Measurements from ENCODE around the gene GREB1. TPM values are rescaled to one million over a fixed set of nuclear protein-coding genes. Genes with fewer than 3 reads are reported as not detected.

Gene GREB1
- total and polyA plus RNA-seq, 9 donors: 104 to 723 (median 232) TPM

- H3K4me1 ChIP-seq (ENCODE audit: insufficient read depth): peaks cover 23% of the 10 kb centered on the region
- DNase-seq: no peak
- intact Hi-C loops (cut with DNase I): no loop called here
- H3K27ac ChIP-seq: peak overlapping the region in 1 of 2 donors; percentile 50
- no peaks in the 10 kb centered on the region for H3K36me3 ChIP-seq
- H3K4me3 ChIP-seq: no peak overlapping the region
- 63 to 74% (median 68%) methylated on average over 11 of the region's 11 CpGs for WGBS, 3 donors
- no peaks in the 10 kb centered on the region for H3K27me3 ChIP-seq
- TF ChIP-seq EP300 (IDR thresholded peaks at IDR 0.05) (no peak), POLR2A (IDR thresholded peaks at IDR 0.05) (no peak), CTCF (IDR thresholded peaks at IDR 0.05) (no peak)
- no peaks in the 10 kb centered on the region for H3K9me3 ChIP-seq
These were observed 142.8 kb downstream of the GREB1 start for GRCh38 chr2:11676640-11677039.

GRCh38 chr2:11677136-11678055, 143.6 kb downstream of the GREB1 start:
- peak overlapping the region in 1 of 2 donors; percentile 50 for H3K27ac ChIP-seq
- 66 to 67% (median 67%) methylated on average over 27 of the region's 27 CpGs for whole genome bisulfite sequencing, 3 donors
- peak in 2 of 5 donors; percentile 51 to 54 for DNase-seq
- no peaks in the 10 kb centered on the region for H3K27me3 ChIP-seq
- no peaks in the 10 kb centered on the region for H3K9me3 ChIP-seq
- peaks cover 26% of the 10 kb centered on the region for H3K4me1 ChIP-seq (ENCODE audit: insufficient read depth)
- intact Hi-C loops (cut with DNase I): no loop called here
- TF ChIP-seq POLR2A (IDR thresholded peaks at IDR 0.05) (no peak), EP300 (IDR thresholded peaks at IDR 0.05) (no peak), CTCF (IDR thresholded peaks at IDR 0.05) (no peak)
- no peak overlapping the region for H3K4me3 ChIP-seq
- H3K36me3 ChIP-seq: no peaks in the 10 kb centered on the region

- Histone ChIP-seq H3K27me3 (no peaks in the 10 kb centered on the region), H3K9me3 (no peaks in the 10 kb centered on the region), H3K4me3 (no peak overlapping the region), H3K36me3 (no peaks in the 10 kb centered on the region), H3K4me1 (ENCODE audit: insufficient read depth) (peaks cover 26% of the 10 kb centered on the region), H3K27ac (peak overlapping the region in 1 of 2 donors; percentile 50)
- 88 to 91% (median 88%) methylated on average over 14 of the region's 14 CpGs for WGBS, 3 donors
- DNase-seq: peak in 1 of 5 donors; percentile 31
- intact Hi-C loops (cut with DNase I): no loop called here
- no peak for TF ChIP-seq EP300 (IDR thresholded peaks at IDR 0.05)
- no peak for TF ChIP-seq CTCF (IDR thresholded peaks at IDR 0.05)
- no peak for TF ChIP-seq POLR2A (IDR thresholded peaks at IDR 0.05)
These were observed 144.6 kb downstream of the GREB1 start for GRCh38 chr2:11678306-11678960.

- no peaks in the 10 kb centered on the region for H3K27me3 ChIP-seq
- intact Hi-C loops (cut with DNase I): no loop called here
- 78 to 81% (median 81%) methylated on average over 7 of the region's 7 CpGs for WGBS, 3 donors
- DNase-seq: peak in 1 of 5 donors; percentile 28
- H3K4me3 ChIP-seq: no peak overlapping the region
- peak overlapping the region in 1 of 2 donors; percentile 74 for H3K27ac ChIP-seq
- TF ChIP-seq POLR2A (IDR thresholded peaks at IDR 0.05): no peak
- no peak for TF ChIP-seq CTCF (IDR thresholded peaks at IDR 0.05)
- TF ChIP-seq EP300 (IDR thresholded peaks at IDR 0.05): no peak
- no peaks in the 10 kb centered on the region for H3K36me3 ChIP-seq
- no peaks in the 10 kb centered on the region for H3K9me3 ChIP-seq
- H3K4me1 ChIP-seq (ENCODE audit: insufficient read depth): peaks cover 28% of the 10 kb centered on the region
These were observed 145.2 kb downstream of the GREB1 start for GRCh38 chr2:11679016-11679415.

Data from ovary (tissue), 9 donors.